Erythroblast (primary cell): ENCODE results near the gene ZNF784.

Experiments used
- GATA1 ChIP-seq: IDR thresholded peaks from 2 replicates; pipeline ENCODE4 v1.6.1; 2011; ENCODE audit warnings: low read depth, mild to moderate bottlenecking, control low read depth, low read length, moderate library complexity
- POLR2A ChIP-seq: IDR thresholded peaks from 2 replicates; pipeline ENCODE4 v1.6.1; 2011; ENCODE audit warnings: mild to moderate bottlenecking, low read length

GRCh38 chr19:55623130-55623529 lies 1.2 kb downstream of the ZNF784 start:
- no peak for TF ChIP-seq POLR2A
- no peak for TF ChIP-seq GATA1
